HG03457 (cell line): ENCODE data around the gene TCP11.

Source experiments
- ATAC-seq: cut with Tn5 transposase; IDR thresholded peaks from one replicate; pipeline ENCODE4 v1.9.1; 2021; ENCODE audit warnings: moderate number of reproducible peaks; ENCODE audit not compliant: unreplicated experiment

The TCP11 gene

DNA sequence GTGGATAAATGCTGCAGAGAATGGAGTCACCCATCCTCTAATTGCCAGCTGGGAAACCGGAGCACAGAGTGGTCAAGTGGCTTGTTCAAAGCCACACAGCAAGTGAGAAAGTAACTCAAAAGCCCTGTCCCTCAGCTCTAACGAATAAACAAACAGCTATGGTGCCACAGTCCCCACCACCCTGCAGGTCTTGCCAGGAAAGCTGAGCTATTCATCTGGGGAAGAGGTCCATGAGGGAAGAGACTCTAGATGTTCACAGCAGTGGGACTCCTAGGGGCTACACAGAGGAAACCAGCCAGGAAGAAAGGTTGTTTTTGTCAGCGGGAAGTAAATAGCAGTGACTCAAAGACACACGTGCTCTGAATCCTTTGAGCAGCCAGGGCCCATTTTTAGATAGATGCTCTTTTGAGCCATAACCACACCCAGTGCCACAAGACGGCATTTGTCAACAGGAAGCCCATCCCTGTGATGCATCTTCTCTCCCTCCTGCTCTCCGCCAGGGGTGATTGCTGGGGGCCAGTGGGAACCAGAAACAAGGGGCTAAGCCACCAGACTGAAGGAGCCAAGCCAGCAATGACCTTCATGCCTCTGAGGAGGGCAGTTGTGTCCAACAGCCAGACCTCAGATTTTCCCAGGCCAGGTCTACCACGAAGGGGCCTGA is 32.4 kb upstream of the TCP11 start:
- ATAC-seq = no peak

DNA sequence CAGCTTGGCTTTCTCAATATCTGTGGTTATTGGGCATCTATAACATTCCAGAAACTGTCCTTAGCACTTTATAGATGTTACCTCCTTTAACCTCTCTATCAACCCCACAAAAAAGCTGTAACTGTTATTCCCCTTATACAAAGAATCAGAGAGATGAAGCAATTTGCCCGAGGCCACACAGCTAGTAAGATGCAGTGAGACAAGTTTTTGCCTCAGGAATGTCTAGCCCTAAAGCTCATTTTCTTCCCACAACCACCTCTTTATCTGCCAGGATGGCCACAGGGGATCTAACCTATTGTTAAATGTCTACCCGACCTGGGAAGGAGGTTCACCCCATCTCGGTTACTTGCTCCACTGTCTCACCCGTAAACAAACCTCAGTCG is 31.9 kb upstream of the TCP11 start:
- no peak for ATAC-seq

DNA sequence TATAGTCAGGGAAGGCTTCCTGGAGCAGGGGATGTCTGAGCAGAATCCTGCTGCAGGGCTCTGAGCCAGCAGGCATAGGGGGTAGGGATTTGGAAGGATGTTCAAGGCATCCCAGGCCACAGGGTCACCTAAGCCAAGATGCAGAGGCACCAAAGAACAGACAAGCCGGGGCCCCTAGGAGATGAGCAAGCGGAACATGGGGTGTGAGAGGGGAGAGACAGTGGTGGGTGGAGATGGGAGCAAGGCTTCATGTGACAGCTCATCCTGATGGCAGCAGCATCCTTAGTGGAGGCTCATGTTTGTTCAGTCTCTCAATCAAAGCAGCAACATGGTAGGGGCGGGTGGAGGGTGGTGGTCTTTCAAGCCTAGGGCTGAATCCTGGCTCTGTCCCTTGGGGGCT is 29.8 kb upstream of the TCP11 start:
- no peak for ATAC-seq

DNA sequence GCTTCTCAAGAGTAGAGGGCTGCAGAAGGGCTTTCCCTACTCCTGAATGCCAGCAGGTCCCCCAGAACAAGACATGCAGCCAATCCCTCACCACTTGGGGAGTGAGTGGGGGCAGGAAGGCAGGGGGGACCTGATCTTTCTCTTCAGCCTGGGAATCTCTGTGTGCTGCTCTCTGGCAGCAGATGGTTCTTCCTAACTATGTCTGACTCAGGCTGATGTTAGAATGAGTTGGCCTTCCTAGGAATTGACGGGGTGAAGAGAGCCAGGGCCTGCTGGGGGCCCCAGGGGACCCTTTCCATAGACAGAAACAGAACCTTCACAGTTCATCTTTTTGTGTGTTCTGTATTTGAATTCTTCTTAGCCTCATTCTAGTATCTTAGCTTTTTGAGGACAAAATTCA is 29.0 kb upstream of the TCP11 start:
- ATAC-seq = no peak

DNA sequence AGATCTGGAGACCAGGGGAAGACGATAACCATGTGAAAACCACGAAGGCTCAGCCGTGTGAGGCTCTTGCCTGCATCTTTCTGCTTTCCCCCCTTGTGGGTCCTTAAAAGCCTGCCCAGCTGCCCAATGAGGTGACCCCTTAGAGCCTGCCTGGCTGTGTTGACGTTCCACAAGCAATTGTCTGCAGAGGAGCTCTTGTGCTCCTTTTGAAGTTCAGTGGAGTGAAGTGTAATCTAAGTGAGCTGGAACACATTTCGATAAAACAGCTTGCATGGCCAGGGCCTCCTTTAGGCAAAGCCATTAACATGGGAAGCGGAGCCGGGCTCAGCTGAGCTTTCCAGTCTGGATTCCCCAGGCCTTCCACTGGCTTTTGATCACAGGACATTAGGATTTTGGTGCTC is 27.3 kb upstream of the TCP11 start:
- ATAC-seq = no peak

DNA sequence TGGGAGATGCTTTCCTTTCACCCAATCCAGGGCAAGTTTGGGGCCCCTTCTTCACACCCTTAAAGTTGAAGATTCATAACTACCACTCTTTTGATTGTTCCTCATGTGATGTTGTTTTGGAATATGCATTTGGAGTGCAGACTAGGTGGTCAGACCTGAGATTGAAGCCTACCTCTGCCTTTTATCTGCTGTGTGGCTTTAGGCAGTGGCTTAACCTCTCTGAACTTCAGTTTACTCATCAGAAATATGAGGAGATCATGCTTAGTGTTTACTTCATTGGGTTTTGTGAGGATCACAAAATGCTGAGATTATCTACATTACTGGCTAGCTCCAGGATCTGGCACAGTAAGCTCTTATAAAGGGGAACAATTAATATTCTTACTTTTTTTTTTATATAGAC is 26.4 kb upstream of the TCP11 start:
- ATAC-seq = no peak

DNA sequence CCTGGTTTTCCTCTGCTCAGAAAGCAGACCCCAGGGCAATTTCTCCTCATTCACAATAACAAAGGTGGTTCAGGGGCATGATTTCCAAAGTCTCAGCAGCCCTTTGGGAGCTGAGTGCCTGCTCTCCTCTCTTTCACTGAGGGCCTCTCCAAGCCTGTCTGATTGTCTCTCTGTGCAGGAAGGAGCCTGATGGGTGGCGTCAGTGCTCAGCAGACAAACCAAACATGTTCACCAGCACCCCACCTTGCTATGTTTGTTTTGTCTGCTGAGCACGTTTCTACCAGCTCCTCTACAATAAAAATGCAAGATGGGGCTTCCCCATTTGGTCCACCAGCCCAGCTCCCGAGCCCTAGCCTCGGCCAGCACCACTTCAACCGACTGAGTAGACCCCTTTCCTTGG is 25.4 kb upstream of the TCP11 start:
- no peak for ATAC-seq

DNA sequence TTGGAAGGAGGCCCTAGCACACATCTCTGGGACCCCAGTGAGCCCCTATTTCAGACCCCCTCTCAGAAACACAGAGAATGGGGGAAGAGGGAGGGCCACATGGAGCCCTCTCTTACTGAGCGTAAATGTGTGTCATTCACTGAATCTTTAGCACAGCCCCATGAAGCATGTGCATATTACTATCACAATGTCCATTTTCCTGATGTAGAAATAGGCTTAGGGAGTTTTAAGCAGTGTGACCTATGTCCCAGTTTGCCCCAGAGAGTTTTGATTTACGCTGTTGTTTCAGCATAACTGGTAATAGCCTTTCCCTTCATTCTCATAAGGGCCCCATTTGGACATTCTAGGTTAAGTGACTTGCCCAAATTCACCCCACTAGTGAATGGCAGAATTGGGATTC is 25.0 kb upstream of the TCP11 start:
- no peak for ATAC-seq

DNA sequence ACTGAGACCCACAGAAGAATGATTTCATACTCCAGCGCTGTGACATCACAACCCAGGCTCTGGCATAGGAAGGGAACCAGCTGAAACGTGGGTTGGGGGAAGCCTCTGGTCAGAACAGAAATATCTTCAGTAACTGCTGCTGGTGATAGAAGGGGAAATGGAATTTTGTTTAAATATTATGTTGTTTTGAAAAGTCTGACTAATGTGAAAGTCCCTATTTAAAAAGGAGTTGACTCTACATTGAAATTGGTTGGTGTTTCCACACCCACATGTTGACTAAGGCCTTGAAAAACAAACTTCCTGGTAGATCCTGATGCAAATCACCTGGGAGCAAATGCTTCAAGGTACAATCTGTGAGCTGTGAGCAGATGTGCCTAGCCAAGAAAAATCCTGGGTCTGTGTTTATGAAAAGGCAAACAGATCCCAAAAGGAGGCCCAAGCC is 24.5 kb upstream of the TCP11 start:
- ATAC-seq = no peak

DNA sequence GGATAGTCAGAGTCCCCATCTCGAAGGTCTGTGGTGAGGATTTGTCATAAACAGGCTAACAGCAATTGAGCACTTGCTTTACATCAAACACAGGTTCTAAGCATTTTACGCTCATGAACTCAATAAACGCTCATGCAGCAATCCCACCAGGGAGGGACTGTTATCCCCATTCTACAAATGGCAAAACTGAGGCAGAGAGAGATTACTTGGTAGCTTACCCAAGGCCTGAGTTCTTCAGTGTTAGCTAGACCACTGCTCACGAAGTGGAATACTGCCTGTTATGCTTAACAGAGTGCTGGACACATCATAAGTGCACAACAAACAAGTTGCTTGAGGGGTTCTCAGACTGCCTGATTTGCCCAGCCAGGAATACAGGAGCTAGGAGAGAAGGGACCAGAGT is 23.7 kb upstream of the TCP11 start:
- ATAC-seq = no peak

DNA sequence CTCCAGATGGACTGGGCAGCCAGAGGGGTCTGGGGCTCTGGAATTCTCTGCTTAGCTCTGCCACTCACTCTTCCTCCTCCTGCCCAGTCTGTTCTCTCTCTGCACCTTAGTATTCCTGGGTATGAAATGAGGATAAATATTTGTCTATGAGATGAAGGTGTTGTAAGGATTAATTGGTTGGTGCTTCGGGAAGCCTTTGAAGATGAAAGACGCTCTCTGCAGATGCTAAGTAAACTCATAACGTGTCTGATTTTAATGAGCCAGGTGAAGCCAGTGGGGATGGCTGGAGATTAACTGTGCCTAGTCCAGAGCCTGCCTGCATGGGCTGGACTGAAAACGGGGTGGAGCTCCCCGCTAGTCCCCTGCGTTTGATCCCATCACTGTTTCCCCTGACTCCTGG is 23.1 kb upstream of the TCP11 start:
- ATAC-seq = no peak

DNA sequence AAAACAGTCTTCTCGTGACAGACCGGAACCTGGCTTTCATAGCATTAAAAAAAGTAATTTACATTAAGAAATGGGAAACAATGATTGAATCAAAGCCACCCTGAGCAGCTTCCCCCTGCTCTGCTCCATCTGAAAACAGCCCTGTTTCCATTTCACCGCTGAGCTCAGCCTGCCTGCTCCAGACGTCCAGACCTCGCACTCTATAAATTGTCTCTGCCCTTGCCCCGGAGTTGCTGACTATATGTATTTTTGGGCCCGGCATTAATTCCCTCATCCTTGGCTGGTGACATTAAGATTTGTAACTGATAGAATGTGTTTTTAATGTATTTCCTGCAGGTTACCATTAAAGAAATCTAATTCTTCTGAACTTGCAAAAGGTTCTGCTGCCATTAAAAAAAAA is 22.7 kb upstream of the TCP11 start:
- no peak for ATAC-seq

DNA sequence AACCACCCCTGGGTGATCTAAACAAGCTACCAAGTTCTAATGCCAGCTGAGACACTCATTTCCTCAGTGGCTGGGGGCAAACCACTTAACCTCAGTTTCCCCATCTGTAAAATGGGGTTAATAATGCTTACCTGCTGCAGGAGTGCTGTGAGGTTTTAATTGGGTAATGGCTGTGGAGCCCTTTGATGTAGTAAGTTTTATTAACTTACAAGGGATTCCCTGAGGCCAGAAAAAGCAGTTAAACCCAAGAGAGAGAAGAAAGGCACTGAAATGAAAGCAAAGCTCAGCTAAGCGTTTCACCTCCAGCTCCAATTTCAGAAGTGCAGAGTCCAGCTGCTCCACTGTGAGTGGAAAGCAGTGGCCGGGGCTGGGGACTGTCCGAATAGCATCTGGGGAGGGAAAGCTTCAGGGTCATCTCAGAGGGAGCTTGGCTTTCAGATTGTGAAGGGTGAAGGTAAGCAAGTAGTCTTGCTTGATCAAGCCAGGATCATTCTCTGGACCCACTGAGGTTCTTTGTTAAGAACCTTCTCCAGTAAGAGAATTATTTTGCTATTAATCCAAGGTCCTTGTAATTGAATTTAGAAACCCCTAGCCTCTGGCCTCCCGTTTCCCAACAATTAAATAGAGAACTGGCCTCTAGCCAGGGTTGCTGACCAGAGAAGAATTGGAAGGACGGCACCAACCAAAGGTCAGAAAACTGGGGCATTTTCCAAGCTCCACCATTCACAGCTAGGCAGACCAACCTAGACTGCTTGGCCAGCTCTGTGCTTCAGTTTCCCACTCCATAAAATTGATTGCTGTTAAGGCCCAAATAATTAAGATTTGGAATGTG is 20.9 kb upstream of the TCP11 start:
- ATAC-seq = no peak

DNA sequence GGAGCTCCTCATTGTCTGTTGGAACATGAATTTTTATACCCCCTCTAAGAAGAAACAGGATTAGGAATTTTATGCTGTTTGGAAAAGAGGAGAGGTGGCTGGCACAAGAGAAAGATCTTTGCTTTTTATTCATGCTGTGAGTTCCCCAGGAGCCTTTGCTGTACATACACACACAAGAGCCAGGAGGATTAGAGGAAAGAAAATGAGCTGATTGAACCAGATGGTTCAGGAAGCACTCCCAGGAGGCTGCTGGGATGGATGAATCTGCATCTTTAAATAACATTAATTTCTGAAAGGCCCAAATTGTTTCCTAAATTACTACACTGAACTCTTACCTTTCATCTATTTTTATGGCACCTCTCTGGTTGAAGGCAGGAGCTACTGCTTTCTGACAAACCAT is 20.1 kb upstream of the TCP11 start:
- ATAC-seq = no peak

DNA sequence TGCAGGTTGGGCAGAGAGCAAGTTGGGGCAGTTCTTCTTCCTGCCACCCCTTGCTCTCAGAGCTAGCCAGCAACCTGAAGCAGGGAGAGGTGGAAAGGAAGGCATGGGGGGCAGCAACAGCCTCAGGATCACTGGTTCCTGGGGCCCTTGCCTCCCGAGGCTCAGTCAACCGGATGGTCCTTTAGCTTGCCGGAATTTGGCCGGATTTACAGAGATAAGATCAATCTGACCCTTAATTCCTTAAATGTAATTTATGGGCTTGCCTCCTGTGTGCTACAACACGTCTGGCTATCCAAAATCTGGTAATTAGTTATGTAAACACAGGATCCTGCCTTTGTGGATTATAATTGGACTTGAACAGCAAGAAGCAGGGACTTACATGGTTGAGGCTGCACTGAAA is 19.5 kb upstream of the TCP11 start:
- no peak for ATAC-seq

DNA sequence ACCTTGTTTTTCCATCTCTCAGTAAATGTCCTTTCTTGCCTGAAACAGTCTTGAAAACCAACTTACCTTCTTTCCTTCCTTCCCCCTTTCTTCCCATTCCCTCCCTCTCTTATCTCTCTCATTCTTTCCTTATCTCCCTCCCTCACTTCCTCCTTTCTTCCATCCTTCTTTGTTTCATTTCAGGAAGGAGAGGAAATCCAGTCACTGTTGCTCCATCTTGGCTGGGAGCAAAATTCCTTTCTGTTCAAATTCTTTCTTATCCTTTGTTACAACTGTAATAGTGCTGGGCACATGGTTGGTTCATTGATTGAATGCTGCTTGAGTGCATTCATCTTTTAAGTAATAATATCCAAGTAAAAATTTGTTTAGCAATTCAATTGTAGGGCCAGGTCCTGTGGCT is 17.4 kb upstream of the TCP11 start:
- ATAC-seq = no peak

DNA sequence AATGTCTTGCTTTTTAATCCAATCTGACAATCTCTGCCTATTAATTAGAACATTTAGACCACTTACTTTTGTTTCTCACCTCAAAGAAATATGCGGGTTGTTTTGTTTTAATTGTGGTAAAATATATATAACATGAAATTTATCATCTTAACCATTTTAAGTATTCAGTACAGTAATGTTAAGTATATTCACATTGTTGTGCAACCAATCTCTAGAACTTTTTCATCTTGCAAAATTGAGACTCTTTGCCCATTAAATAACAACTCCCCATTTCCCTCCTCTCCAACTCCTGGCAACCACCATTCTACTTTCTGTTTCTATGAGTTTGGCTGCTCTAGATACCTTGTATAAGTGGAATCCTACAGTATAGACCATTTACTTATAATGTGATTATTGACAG is 13.8 kb upstream of the TCP11 start:
- no peak for ATAC-seq

DNA sequence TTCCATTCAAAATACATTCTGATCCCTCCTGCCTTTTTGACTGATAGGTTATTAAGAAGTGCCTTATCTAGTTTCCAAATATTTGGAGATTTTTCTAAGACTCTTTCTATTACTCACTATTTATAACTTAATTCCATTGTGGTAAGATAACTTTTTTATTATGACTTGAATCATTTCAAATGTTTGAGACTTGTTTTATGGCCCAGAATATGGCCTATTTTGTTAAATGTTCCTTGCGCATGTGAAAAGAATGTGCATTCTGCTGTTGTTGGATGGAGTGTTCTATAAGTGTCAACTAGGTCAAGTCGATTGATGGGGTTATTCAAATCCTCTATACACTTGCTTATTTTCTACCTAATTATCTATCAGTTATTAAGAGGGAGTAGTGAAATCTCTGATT is 13.1 kb upstream of the TCP11 start:
- no peak for ATAC-seq

DNA sequence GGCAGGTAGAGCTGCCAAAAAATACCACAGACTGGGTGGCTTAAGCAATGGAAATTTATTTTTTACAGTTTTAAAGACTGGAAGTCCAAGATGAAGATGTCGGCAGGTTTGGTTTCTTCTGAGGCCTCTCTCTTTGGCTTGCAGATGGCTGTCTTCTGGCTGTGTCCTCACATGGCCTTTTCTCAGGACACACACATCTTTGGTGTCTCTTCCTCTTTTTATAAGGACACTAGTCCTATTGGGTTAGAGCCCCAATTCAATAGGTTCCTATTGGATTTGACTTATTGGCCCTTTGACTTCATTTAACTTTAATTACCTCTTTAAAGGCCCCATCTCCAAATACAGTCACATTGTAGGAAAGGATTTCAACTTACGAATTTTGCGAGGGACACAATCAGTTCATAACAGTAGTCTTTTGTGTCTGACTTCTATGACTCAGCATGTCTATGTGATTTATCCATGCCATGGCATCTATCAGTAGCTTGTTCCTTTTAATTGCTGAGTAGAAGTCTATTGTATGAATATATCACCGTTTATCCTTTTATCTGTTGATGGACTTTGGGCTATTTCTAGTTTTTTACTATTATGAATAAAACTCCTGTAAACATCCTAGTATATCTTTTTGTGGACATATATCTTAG is 11.0 kb upstream of the TCP11 start:
- ATAC-seq = no peak

DNA sequence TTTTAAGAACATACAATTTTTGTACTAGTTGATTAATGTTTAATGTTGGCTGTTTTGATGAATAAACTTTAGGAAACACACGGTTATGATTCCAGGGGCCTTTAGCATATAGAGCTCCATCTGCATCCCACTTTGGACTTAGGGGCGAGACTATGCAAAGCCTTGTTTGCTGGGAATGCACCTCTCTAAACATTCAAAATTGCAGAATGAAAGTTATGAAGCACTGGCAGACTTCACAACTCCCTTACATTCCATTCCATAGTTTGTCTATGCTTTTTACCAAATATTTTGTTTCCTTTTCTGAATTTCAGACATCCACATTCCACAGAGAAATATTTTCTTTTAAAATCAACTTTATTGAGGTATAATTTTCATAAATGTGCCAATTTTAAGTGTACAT is 10.3 kb upstream of the TCP11 start:
- no peak for ATAC-seq

DNA sequence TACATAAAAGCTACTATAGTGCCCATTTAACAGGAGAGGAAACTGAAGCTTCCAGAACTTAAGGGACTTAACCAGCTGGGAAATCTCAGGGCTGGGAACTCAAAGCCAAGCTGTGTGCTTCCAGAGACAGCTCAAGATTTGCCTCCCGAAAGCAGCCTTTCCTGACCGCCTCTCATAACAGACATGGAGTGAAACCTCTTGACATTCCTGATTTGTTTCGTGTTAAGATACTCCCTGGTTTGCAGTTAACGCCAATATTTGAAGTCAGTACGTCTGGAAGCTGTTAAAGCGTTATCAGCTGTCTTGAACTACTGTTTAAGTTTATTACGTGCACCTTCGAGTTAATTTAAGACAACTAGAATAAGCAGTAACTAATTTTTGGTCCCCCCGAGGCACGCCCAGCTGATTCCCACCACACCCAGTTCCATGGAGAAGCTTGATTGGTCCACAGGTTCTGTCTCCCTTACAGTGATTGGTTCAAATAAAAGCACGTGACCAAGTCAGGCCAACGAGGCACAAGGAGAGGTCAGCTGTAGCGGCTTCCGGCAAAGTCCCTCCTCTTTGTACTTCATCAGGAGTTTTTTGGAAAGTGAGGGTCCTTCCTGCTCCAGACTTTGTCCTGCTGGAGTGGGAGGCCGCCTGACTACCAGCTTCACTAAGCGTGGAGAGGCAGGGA is 8.9 kb upstream of the TCP11 start:
- no peak for ATAC-seq
